HAP-1 (cell line): ENCODE data around the gene ADTRP.

ENCODE experiments used
- DNase-seq, 2 experiments: peaks; one replicate each; pipeline ENCODE4 v3.0.0-alpha.2; 2016 to 2020; ENCODE audit warnings: low spot score in 2 of 2
- H3K27me3 ChIP-seq: fragments of 250-450 bp; sonication (Bioruptor Pico); 2 replicates; pipeline ENCODE4 v1.5.1; 2020; ENCODE audit warnings: low read depth, mild to moderate bottlenecking, moderate library complexity
- H3K36me3 ChIP-seq: fragments of 250-450 bp; sonication (Bioruptor Pico); replicated peaks from 2 replicates; pipeline ENCODE4 v1.5.1; 2020; ENCODE audit warnings: mild to moderate bottlenecking
- H3K4me1 ChIP-seq: fragments of 250-450 bp; sonication (Bioruptor Pico); 2 replicates; pipeline ENCODE4 v1.5.1; 2020; ENCODE audit warnings: mild to moderate bottlenecking
- H3K4me3 ChIP-seq: fragments of 250-450 bp; sonication (Bioruptor Pico); 2 replicates; pipeline ENCODE4 v1.5.1; 2020; ENCODE audit warnings: mild to moderate bottlenecking, moderate library complexity
- H3K9me3 ChIP-seq: fragments of 250-450 bp; sonication (Bioruptor Pico); 2 replicates; pipeline ENCODE4 v1.5.1; 2020; ENCODE audit warnings: mild to moderate bottlenecking, moderate library complexity
- in situ Hi-C: fragments of 300-500 bp; cut with MboI; formaldehyde crosslinking; loops from 3 replicates; pipeline ENCODE4 v1.14.3; 2020; ENCODE audit warnings: low sequenced_read_pairs, inconsistent platforms, mixed read lengths

Gene ADTRP

GRCh38 chr6:11750682-11751081, 27.9 kb downstream of the ADTRP start:
- no peaks in the 10 kb centered on the region for H3K27me3 ChIP-seq
- H3K4me3 ChIP-seq: no peak overlapping the region
- H3K4me1 ChIP-seq: no peaks in the 10 kb centered on the region
- in situ Hi-C loops: no loop called here
- no peak for DNase-seq
- H3K36me3 ChIP-seq: no peaks in the 10 kb centered on the region
- no peaks in the 10 kb centered on the region for H3K9me3 ChIP-seq

DNA sequence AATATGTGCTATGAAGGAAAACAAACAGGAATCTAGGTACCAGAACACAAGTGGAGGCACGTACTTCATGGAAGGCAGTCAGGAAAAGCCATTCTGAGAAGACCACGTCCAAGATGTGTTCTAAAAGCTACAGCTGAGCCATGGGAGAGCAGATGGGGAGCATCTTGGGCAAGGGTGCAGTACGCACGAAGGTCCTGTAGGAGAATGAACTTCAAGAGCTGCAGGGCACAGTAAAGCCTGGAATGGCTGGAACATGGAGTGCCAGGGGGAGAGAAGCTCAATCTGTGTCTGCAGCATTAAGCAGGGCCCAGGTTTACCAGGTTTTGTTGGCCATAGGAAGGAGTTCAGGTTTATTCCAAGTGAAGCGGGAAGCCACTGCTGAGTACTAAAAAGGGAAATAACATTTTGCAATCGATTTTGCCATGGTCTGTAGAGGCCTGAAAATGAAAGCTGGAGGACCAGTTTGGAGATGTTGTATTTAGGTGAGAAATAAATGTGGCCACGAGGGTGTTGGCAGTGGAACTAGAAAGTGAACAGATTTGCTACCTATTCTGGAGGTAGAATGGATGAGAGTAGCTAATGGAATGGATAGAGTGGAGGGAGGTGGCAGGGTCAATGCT, 29.9 kb downstream of the ADTRP start:
- DNase-seq: no peak
- H3K36me3 ChIP-seq: no peaks in the 10 kb centered on the region
- H3K4me1 ChIP-seq: no peaks in the 10 kb centered on the region
- H3K27me3 ChIP-seq: no peaks in the 10 kb centered on the region
- in situ Hi-C loops: no loop called here
- no peaks in the 10 kb centered on the region for H3K9me3 ChIP-seq
- H3K4me3 ChIP-seq: no peak overlapping the region

GRCh38 chr6:11747021-11747420, 31.6 kb downstream of the ADTRP start:
- DNase-seq: no peak
- no peak overlapping the region for H3K4me3 ChIP-seq
- H3K9me3 ChIP-seq: no peaks in the 10 kb centered on the region
- no peaks in the 10 kb centered on the region for H3K27me3 ChIP-seq
- in situ Hi-C loops: no loop called here
- no peaks in the 10 kb centered on the region for H3K4me1 ChIP-seq
- no peaks in the 10 kb centered on the region for H3K36me3 ChIP-seq

DNA sequence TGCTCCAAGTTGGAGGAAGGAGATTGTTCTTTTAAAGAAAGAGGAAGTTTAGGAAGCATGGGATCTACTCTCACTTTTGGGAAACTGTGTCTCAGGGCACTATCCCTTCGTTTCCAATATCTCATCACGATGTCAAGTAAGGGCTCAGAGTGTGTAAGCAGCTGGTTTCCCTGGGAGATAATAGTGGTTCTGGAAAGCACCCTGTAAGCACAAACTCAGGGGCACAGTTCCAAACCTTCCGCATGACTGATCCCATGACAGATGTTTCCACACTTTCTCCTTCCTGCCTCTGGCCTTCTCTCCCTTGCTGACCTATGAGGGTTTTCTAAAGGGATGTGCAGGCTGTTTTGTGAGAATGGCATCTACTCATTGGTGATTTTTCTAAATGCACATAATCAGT, 33.9 kb downstream of the ADTRP start:
- Histone ChIP-seq H3K27me3 (peaks cover 6% of the 10 kb centered on the region), H3K9me3 (no peaks in the 10 kb centered on the region), H3K36me3 (no peaks in the 10 kb centered on the region), H3K4me1 (no peaks in the 10 kb centered on the region), H3K4me3 (no peak overlapping the region)
- DNase-seq: no peak
- in situ Hi-C loops: no loop called here

- Histone ChIP-seq H3K4me1 (no peaks in the 10 kb centered on the region), H3K9me3 (no peaks in the 10 kb centered on the region), H3K36me3 (no peaks in the 10 kb centered on the region), H3K27me3 (peaks cover 10% of the 10 kb centered on the region), H3K4me3 (no peak overlapping the region)
- no peak for DNase-seq
- in situ Hi-C loops: no loop called here
Observed at GRCh38 chr6:11744101-11744500, 34.5 kb downstream of the ADTRP start.

DNA sequence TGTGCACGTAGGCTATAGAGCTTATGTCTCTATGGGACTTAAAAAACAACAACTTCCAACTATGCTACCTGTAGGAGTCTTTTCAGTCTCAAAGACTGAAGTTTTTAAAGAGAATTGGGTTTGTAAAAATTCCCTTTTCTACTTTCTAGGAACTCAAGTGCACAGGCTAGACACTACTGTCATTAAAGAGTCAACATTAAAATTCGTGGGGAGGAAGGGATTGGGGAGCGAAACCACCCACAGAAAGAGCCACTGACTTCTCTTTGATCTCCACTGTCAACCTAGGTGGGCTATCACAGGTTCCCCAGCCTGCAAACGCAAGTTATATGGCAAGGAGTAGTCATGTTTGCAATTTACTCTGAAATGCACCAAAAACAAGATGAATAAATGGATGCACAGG, 37.7 kb downstream of the ADTRP start:
- Histone ChIP-seq H3K4me1 (no peaks in the 10 kb centered on the region), H3K27me3 (peaks cover 12% of the 10 kb centered on the region), H3K9me3 (no peaks in the 10 kb centered on the region), H3K4me3 (no peak overlapping the region), H3K36me3 (no peaks in the 10 kb centered on the region)
- in situ Hi-C loops: no loop called here
- no peak for DNase-seq

DNA sequence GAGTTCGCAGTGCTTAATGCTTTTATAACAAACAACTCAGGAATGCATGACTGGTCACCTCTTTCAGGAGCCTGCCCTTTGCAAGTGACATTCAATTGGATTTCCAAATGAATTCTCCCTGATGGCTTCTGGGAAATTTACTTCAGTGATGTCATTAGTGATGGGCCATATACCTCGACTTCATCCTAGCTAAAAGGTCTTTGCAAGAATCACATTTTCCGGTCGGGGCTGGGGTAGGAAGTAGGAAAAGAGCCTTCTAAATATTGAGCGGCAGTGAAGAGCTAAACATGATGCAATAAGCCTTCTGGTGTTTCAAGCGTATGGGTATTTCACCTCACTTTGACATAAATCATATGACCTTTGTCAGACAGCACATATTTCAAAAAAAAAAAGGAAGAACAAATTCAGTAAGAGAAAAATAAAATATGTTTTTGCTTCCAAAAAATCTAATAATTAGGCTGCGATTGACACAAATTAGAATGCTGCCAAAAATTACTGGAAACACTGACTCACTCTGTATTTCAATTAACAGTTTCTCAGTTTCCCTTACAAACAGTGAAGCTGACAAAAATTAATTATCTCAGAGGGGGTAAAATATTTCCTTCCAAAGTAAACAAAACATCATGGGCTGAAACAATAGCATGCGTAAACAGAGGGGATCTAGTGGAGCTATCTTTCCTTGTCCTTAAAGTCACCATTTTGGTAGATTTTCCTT, 39.8 kb downstream of the ADTRP start:
- DNase-seq: no peak
- Histone ChIP-seq H3K9me3 (no peaks in the 10 kb centered on the region), H3K4me3 (no peak overlapping the region), H3K36me3 (no peaks in the 10 kb centered on the region), H3K27me3 (peaks cover 12% of the 10 kb centered on the region), H3K4me1 (no peaks in the 10 kb centered on the region)
- in situ Hi-C loops: no loop called here

- DNase-seq: no peak
- peaks cover 12% of the 10 kb centered on the region for H3K27me3 ChIP-seq
- H3K9me3 ChIP-seq: no peaks in the 10 kb centered on the region
- H3K4me1 ChIP-seq: no peaks in the 10 kb centered on the region
- in situ Hi-C loops: no loop called here
- no peak overlapping the region for H3K4me3 ChIP-seq
- H3K36me3 ChIP-seq: no peaks in the 10 kb centered on the region
Observed at GRCh38 chr6:11738234-11738633, 40.4 kb downstream of the ADTRP start.

- peaks cover 12% of the 10 kb centered on the region for H3K27me3 ChIP-seq
- in situ Hi-C loops: no loop called here
- DNase-seq: no peak
- no peaks in the 10 kb centered on the region for H3K36me3 ChIP-seq
- no peaks in the 10 kb centered on the region for H3K4me1 ChIP-seq
- H3K9me3 ChIP-seq: no peaks in the 10 kb centered on the region
- H3K4me3 ChIP-seq: no peak overlapping the region
Observed at GRCh38 chr6:11736601-11737000, 42.0 kb downstream of the ADTRP start.

- Histone ChIP-seq H3K4me3 (no peak overlapping the region), H3K36me3 (no peaks in the 10 kb centered on the region), H3K4me1 (no peaks in the 10 kb centered on the region), H3K27me3 (peaks cover 9% of the 10 kb centered on the region; the same call in 1 of the 2 replicates), H3K9me3 (no peaks in the 10 kb centered on the region)
- no peak for DNase-seq
- in situ Hi-C loops: no loop called here
Observed at GRCh38 chr6:11734861-11735613, 43.6 kb downstream of the ADTRP start.

DNA sequence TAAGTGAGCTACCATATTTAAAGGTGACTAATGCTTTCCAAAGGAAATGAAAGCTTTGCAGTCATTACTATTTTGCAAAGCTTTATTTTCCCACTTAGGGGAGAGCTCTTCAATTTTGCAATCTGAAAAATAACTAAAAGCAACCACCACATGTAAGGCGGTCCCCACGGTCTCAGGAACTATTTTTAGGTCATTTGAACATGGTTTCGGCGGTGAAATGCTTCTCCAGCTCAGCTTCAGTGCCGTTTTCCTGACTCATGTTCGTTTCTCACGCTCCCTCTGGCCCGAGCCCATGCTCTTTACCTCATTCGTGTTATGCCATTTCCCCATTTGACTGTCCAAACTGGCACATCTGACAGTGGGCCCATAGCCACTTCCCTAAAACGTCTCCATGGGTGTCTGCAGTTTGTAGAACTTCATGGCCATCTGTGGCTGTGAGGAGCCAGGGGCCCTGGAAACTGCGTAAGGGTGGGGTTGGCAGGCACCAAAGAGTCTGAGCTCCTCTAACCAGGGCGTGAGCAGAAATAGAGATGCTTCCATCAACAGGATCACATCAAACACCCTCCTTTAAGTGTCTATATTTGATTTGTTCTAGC, 46.5 kb downstream of the ADTRP start:
- no peaks in the 10 kb centered on the region for H3K9me3 ChIP-seq
- H3K27me3 ChIP-seq: peaks cover 20% of the 10 kb centered on the region
- no peaks in the 10 kb centered on the region for H3K36me3 ChIP-seq
- in situ Hi-C loops: no loop called here
- no peak for DNase-seq
- H3K4me1 ChIP-seq: no peaks in the 10 kb centered on the region
- no peak overlapping the region for H3K4me3 ChIP-seq

GRCh38 chr6:11731423-11731822, 47.2 kb downstream of the ADTRP start:
- Histone ChIP-seq H3K9me3 (no peaks in the 10 kb centered on the region), H3K36me3 (no peaks in the 10 kb centered on the region), H3K4me1 (no peaks in the 10 kb centered on the region), H3K27me3 (peaks cover 20% of the 10 kb centered on the region), H3K4me3 (no peak overlapping the region)
- no peak for DNase-seq
- in situ Hi-C loops: no loop called here

DNA sequence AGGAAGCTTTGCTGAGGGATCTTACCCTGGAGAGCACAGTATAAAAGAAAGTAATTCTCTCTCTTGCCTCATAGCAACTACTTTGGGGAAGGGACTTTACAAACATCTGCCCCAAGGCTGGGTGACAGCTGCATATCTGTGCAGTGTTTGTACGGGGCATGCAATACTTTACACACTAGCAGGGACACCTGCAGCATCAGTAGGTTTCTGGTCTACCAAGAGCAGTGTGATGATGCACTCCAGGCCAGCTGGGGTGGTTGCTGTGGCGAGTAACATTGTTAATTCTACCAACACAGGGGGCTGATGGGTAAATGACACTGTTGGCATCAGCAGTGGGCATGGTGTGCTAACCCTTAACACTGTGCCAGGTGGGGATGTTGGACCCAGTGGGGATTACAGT, 48.0 kb downstream of the ADTRP start:
- H3K36me3 ChIP-seq: no peaks in the 10 kb centered on the region
- H3K27me3 ChIP-seq: peaks cover 20% of the 10 kb centered on the region
- no peak for DNase-seq
- no peak overlapping the region for H3K4me3 ChIP-seq
- in situ Hi-C loops: no loop called here
- no peaks in the 10 kb centered on the region for H3K4me1 ChIP-seq
- no peaks in the 10 kb centered on the region for H3K9me3 ChIP-seq

- Histone ChIP-seq H3K4me1 (no peaks in the 10 kb centered on the region), H3K36me3 (no peaks in the 10 kb centered on the region), H3K4me3 (no peak overlapping the region), H3K9me3 (no peaks in the 10 kb centered on the region), H3K27me3 (peaks cover 20% of the 10 kb centered on the region)
- DNase-seq: no peak
- in situ Hi-C loops: no loop called here
Observed at GRCh38 chr6:11729076-11729475, 49.5 kb downstream of the ADTRP start.
